ENCODE measurements around the gene PNMA8C.
"Not testable (repeated sequence)": the region's sequence is repeated elsewhere in the genome, so short reads cannot be mapped to it uniquely, and the experiment has no call there.

Gene PNMA8C

GRCh38 chr19:46381756-46382345, 46.9 kb downstream of the PNMA8C start:
- Histone ChIP-seq H3K4me3 (ENCODE audit: low read length) (no peak overlapping the region), H3K9ac (ENCODE audit: low read length) (no peak overlapping the region), H3K36me3 (ENCODE audit: control insufficient read depth, insufficient read depth, low read length) (peaks cover 6% of the 10 kb centered on the region), H3K4me1 (ENCODE audit: control insufficient read depth, insufficient read depth, low read length) (no peaks in the 10 kb centered on the region), H3K27me3 (ENCODE audit: control insufficient read depth, insufficient read depth, low read length) (no peaks in the 10 kb centered on the region), H3K9me3 (ENCODE audit: control insufficient read depth, low read length) (no peaks in the 10 kb centered on the region)

GRCh38 chr19:46381346-46381745, 47.4 kb downstream of the PNMA8C start:
- Histone ChIP-seq H3K4me1 (ENCODE audit: control insufficient read depth, insufficient read depth, low read length) (no peaks in the 10 kb centered on the region), H3K9me3 (ENCODE audit: control insufficient read depth, low read length) (no peaks in the 10 kb centered on the region), H3K9ac (ENCODE audit: low read length) (no peak overlapping the region), H3K27me3 (ENCODE audit: control insufficient read depth, insufficient read depth, low read length) (no peaks in the 10 kb centered on the region), H3K36me3 (ENCODE audit: control insufficient read depth, insufficient read depth, low read length) (peaks cover 6% of the 10 kb centered on the region), H3K4me3 (ENCODE audit: low read length) (no peak overlapping the region)

DNA sequence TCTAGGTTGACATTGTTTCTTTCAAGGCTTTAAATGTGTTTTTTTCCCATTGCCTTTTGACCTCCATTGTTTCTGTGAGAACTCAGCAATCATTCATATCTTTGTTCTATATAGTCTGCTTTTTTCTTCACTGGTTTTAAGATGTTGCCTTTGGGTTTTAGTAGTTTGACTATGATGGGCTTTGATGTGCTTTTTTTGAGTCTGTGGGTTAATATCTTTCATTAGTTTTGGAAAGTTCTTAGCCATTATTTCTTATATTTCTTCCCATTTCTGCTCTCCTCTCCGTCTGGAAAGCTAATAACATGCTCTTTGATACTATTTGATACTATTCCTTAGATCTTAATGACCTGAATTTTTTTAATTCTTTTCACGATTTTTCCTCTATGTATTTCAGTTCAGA, 48.0 kb downstream of the PNMA8C start:
- Histone ChIP-seq H3K27me3 (ENCODE audit: control insufficient read depth, insufficient read depth, low read length) (no peaks in the 10 kb centered on the region), H3K36me3 (ENCODE audit: control insufficient read depth, insufficient read depth, low read length) (peaks cover 6% of the 10 kb centered on the region), H3K4me3 (ENCODE audit: low read length) (no peak overlapping the region), H3K4me1 (ENCODE audit: control insufficient read depth, insufficient read depth, low read length) (no peaks in the 10 kb centered on the region), H3K9me3 (ENCODE audit: control insufficient read depth, low read length) (no peaks in the 10 kb centered on the region), H3K9ac (ENCODE audit: low read length) (no peak overlapping the region)

DNA sequence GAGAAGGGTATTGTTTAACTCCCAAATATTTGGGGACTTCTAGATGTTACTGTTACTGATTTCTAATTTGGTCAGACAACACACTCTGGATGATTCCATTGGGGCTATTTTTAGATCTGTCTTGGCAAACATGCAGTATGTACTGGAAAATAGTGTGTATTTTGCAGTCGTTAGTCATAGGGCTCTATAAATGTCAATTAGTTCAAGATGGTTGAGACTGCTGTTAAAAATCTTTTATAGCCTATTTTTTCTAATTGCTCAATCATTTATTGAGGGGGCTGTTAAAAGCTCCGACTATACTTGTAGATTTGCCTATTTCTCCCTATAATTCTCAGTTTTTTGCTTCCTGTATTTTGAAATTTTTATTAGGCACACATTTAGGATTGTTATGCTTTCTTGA, 50.5 kb downstream of the PNMA8C start:
- Histone ChIP-seq H3K27me3 (ENCODE audit: control insufficient read depth, insufficient read depth, low read length) (no peaks in the 10 kb centered on the region), H3K36me3 (ENCODE audit: control insufficient read depth, insufficient read depth, low read length) (peaks cover 6% of the 10 kb centered on the region), H3K4me3 (ENCODE audit: low read length) (no peak overlapping the region), H3K9me3 (ENCODE audit: control insufficient read depth, low read length) (no peaks in the 10 kb centered on the region), H3K9ac (ENCODE audit: low read length) (no peak overlapping the region), H3K4me1 (ENCODE audit: control insufficient read depth, insufficient read depth, low read length) (peaks cover 14% of the 10 kb centered on the region)

- Histone ChIP-seq H3K4me3 (ENCODE audit: low read length) (no peak overlapping the region), H3K9ac (ENCODE audit: low read length) (no peak overlapping the region), H3K9me3 (ENCODE audit: control insufficient read depth, low read length) (no peaks in the 10 kb centered on the region), H3K27me3 (ENCODE audit: control insufficient read depth, insufficient read depth, low read length) (no peaks in the 10 kb centered on the region), H3K4me1 (ENCODE audit: control insufficient read depth, insufficient read depth, low read length) (peaks cover 27% of the 10 kb centered on the region), H3K36me3 (ENCODE audit: control insufficient read depth, insufficient read depth, low read length) (peaks cover 6% of the 10 kb centered on the region)
Observed at GRCh38 chr19:46376241-46377153, 52.2 kb downstream of the PNMA8C start.

DNA sequence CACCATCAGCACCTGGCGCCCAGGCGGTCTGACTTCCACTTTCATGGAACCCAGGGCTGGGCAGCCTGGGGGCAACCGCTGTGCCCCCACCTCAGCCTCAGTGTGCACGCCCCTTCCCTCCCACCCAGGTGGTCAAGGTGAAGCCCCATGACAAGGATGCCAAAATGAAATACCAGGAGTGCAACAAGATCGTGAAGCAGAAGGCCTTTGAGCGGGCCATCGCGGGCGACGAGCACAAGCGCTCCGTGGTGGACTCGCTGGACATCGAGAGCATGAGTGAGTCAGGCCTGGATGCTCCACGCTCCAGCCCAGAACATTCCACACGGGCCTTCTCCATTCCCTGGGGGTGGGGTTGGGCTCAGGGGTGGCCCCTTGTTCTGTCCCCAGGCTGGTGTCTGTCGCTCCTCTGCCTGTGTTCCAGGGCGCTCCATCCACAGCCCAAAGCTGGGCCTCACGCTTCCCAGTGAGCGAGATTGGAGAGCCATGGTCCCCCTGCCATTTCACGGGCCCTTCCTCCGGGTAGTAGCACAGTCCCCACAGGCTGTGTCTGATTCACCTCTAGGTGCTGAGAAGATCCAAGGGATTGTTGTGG, 53.2 kb downstream of the PNMA8C start:
- H3K9ac ChIP-seq (ENCODE audit: low read length); H3K9me3 ChIP-seq (ENCODE audit: control insufficient read depth, low read length); H3K4me3 ChIP-seq (ENCODE audit: low read length); H3K36me3 ChIP-seq (ENCODE audit: control insufficient read depth, insufficient read depth, low read length); H3K27me3 ChIP-seq (ENCODE audit: control insufficient read depth, insufficient read depth, low read length): not testable (repeated sequence)
- H3K4me1 ChIP-seq (ENCODE audit: control insufficient read depth, insufficient read depth, low read length) = peaks cover 31% of the 10 kb centered on the region

All from mucosa of stomach (tissue), 1 donor.